IMR-90 (cell line): ENCODE measurements around the gene RGS9BP. TPM values are rescaled to one million over a fixed set of nuclear protein-coding genes. Genes with fewer than 3 reads are reported as not detected.

Experiments used
- ATAC-seq: fragments of 200-7000 bp; cut with Tn5 transposase; 2 replicates; pipeline ENCODE4 v1.9.1; 2020; ENCODE audit warnings: low read depth, mild to moderate bottlenecking, moderate library complexity
- BruUV-seq: library from RNA; stranded (reverse); fragments of 400-500 nt; replicated peaks from 2 replicates; lab custom pipeline; 2021; lab: Mats Ljungman, UMichigan
- CTCF ChIA-PET: fragments of 300-600 bp; formaldehyde crosslinking; extraction: SDS; loops from one replicate; lab custom pipeline; 2021; ENCODE audit warnings: antibody characterized with exemption; lab: Yijun Ruan, JAX
- POLR2A ChIA-PET: fragments of 300-600 bp; sonication (Branson Sonifier 250); formaldehyde crosslinking; loops from one replicate; lab custom pipeline; 2022; ENCODE audit warnings: antibody characterized with exemption; ENCODE audit not compliant: unreplicated experiment; lab: Charles Lee
- DNase-seq: peaks from one replicate; pipeline ENCODE4 v3.0.0; 2013
- H2AFZ ChIP-seq: replicated peaks from 2 replicates; pipeline ENCODE3; 2013; ENCODE audit warnings: low read length, mild to moderate bottlenecking; ENCODE audit not compliant: poor library complexity
- H2AK5ac ChIP-seq: 2 replicates; pipeline ENCODE4 v1.6.1; 2013; ENCODE audit warnings: low read depth, low read length, inconsistent platforms
- H2AK9ac ChIP-seq: replicated peaks from 2 replicates; pipeline ENCODE3; 2013; ENCODE audit warnings: mild to moderate bottlenecking, low read depth, low read length, moderate library complexity; ENCODE audit not compliant: poor library complexity
- H2BK120ac ChIP-seq: 2 replicates; pipeline ENCODE4 v1.6.1; 2013; ENCODE audit warnings: low read depth, low read length, inconsistent platforms
- H2BK15ac ChIP-seq: 3 replicates; pipeline ENCODE4 v1.6.1; 2013; ENCODE audit warnings: low read depth, low read length, inconsistent platforms
- H2BK20ac ChIP-seq: 2 replicates; pipeline ENCODE4 v1.6.1; 2013; ENCODE audit warnings: low read depth, mild to moderate bottlenecking, inconsistent platforms, low read length, moderate library complexity
- H2BK5ac ChIP-seq: 2 replicates; pipeline ENCODE4 v1.6.1; 2013; ENCODE audit warnings: mild to moderate bottlenecking, low read depth, low read length, inconsistent platforms; ENCODE audit not compliant: poor library complexity, severe bottlenecking
- H3K14ac ChIP-seq: replicated peaks from 2 replicates; pipeline ENCODE4 v1.6.1; 2013; ENCODE audit warnings: low read depth, low read length, inconsistent platforms
- H3K18ac ChIP-seq: 2 replicates; pipeline ENCODE4 v1.6.1; 2013; ENCODE audit warnings: low read depth, low read length, control low read depth
- H3K23ac ChIP-seq: 2 replicates; pipeline ENCODE4 v1.6.1; 2013; ENCODE audit warnings: low read depth, low read length, inconsistent platforms
- H3K27ac ChIP-seq: 2 replicates; pipeline ENCODE4 v1.5.1; 2013; ENCODE audit warnings: mild to moderate bottlenecking, control low read depth, low read length; ENCODE audit not compliant: insufficient read depth
- H3K27me3 ChIP-seq: 2 replicates; pipeline ENCODE4 v1.6.1; 2013; ENCODE audit warnings: low read length; ENCODE audit not compliant: control insufficient read depth, insufficient read depth
- H3K36me3 ChIP-seq: 2 replicates; pipeline ENCODE4 v1.6.1; 2013; ENCODE audit warnings: low read length, mixed read lengths; ENCODE audit not compliant: control insufficient read depth, insufficient read depth
- H3K4ac ChIP-seq: 2 replicates; pipeline ENCODE4 v1.6.1; 2013; ENCODE audit warnings: low read depth, low read length, inconsistent platforms
- H3K4me1 ChIP-seq: 2 replicates; pipeline ENCODE4 v1.6.1; 2013; ENCODE audit warnings: low read length, mixed read lengths; ENCODE audit not compliant: control insufficient read depth, insufficient read depth
- H3K4me2 ChIP-seq: 2 replicates; pipeline ENCODE4 v1.6.1; 2013; ENCODE audit warnings: low read depth, mild to moderate bottlenecking, control low read depth, low read length, moderate library complexity
- H3K4me3 ChIP-seq: 2 replicates; pipeline ENCODE4 v1.5.1; 2013; ENCODE audit warnings: low read depth, mild to moderate bottlenecking, control low read depth, low read length, moderate library complexity; ENCODE audit not compliant: insufficient read depth
- H3K56ac ChIP-seq: 2 replicates; pipeline ENCODE4 v1.6.1; 2013; ENCODE audit warnings: low read length, inconsistent platforms; ENCODE audit not compliant: insufficient read depth; ENCODE audit errors: extremely low read depth
- H3K79me1 ChIP-seq, 2 experiments: 2 replicates each; pipeline ENCODE4 v1.6.1; 2013; ENCODE audit warnings: low read length in 2 of 2, inconsistent platforms in 1 of 2, low read depth in 1 of 2
- H3K9ac ChIP-seq: 2 replicates; pipeline ENCODE4 v1.6.1; 2013; ENCODE audit warnings: low read depth, low read length, control low read depth
- H3K9me1 ChIP-seq: 2 replicates; pipeline ENCODE4 v1.6.1; 2013; ENCODE audit warnings: low read length, inconsistent platforms; ENCODE audit not compliant: insufficient read depth
- H3K9me3 ChIP-seq: 2 replicates; pipeline ENCODE4 v1.6.1; 2013; ENCODE audit warnings: low read length; ENCODE audit not compliant: control insufficient read depth, insufficient read depth
- H4K20me1 ChIP-seq: 2 replicates; pipeline ENCODE4 v1.6.1; 2013; ENCODE audit warnings: low read length, inconsistent platforms; ENCODE audit not compliant: insufficient read depth
- H4K5ac ChIP-seq: 2 replicates; pipeline ENCODE4 v1.6.1; 2013; ENCODE audit warnings: mild to moderate bottlenecking, low read depth, low read length, control low read depth
- H4K8ac ChIP-seq, 2 experiments: 2 replicates each; pipeline ENCODE4 v1.6.1; 2013; ENCODE audit warnings: low read depth in 2 of 2, low read length in 2 of 2, control low read depth in 1 of 2, inconsistent platforms in 1 of 2
- H4K91ac ChIP-seq: 2 replicates; pipeline ENCODE4 v1.6.1; 2013; ENCODE audit warnings: low read depth, low read length, inconsistent platforms; ENCODE audit not compliant: insufficient read depth
- BHLHE40 ChIP-seq: fragments of 150-350 bp; IDR thresholded peaks from 2 replicates; pipeline ENCODE4 v1.6.1; 2016; ENCODE audit warnings: mild to moderate bottlenecking, low read depth, low read length
- CEBPB ChIP-seq: IDR thresholded peaks from 2 replicates; pipeline ENCODE4 v1.6.1; 2012; ENCODE audit warnings: low read depth, low read length, improper control_type of control experiment
- CHD1 ChIP-seq: IDR thresholded peaks from 2 replicates; pipeline ENCODE4 v1.6.1; 2012; ENCODE audit warnings: low read depth, low read length, improper control_type of control experiment
- FOS ChIP-seq: fragments of 150-350 bp; IDR thresholded peaks from 2 replicates; pipeline ENCODE4 v1.6.1; 2016; ENCODE audit warnings: low read depth, low read length
- MAFK ChIP-seq: IDR thresholded peaks from 2 replicates; pipeline ENCODE4 v1.6.1; 2012; ENCODE audit warnings: low read depth, low read length, improper control_type of control experiment
- MAZ ChIP-seq: IDR thresholded peaks from 2 replicates; pipeline ENCODE4 v1.6.1; 2012; ENCODE audit warnings: low read depth, mild to moderate bottlenecking, low read length, improper control_type of control experiment, moderate library complexity, borderline replicate concordance
- MXI1 ChIP-seq: IDR thresholded peaks from 2 replicates; pipeline ENCODE4 v1.6.1; 2012; ENCODE audit warnings: low read depth, mild to moderate bottlenecking, low read length, moderate library complexity, borderline replicate concordance
- NFE2L2 ChIP-seq: fragments of 150-350 bp; IDR thresholded peaks from 2 replicates; pipeline ENCODE4 v1.6.1; 2016; ENCODE audit warnings: low read depth, mild to moderate bottlenecking, low read length
- POLR2A ChIP-seq: IDR thresholded peaks from 2 replicates; pipeline ENCODE4 v1.6.1; 2012; ENCODE audit warnings: mild to moderate bottlenecking, low read depth, low read length
- RAD21 ChIP-seq: IDR thresholded peaks from 2 replicates; pipeline ENCODE4 v1.6.1; 2012; ENCODE audit warnings: low read length, improper control_type of control experiment
- RCOR1 ChIP-seq: IDR thresholded peaks from 2 replicates; pipeline ENCODE4 v1.6.1; 2012; ENCODE audit warnings: mild to moderate bottlenecking, low read length, improper control_type of control experiment; ENCODE audit not compliant: insufficient replicate concordance
- RFX5 ChIP-seq: IDR thresholded peaks from 2 replicates; pipeline ENCODE4 v1.8.0; 2012; ENCODE audit warnings: low read depth, mild to moderate bottlenecking, low read length, moderate library complexity
- SMC3 ChIP-seq: fragments of 150-350 bp; IDR thresholded peaks from 2 replicates; pipeline ENCODE4 v1.6.1; 2016; ENCODE audit warnings: low read depth, mild to moderate bottlenecking, antibody characterized with exemption, low read length, moderate library complexity
- WGBS, 2 experiments: methylation state at CpG; one replicate each; pipeline versions ENCODE4 v1.1.5 to v1.1.7; 2013; ENCODE audit warnings: missing lambda C conversion rate in 2 of 2; ENCODE audit not compliant: insufficient read length in 1 of 2; ENCODE audit errors: extremely low coverage in 2 of 2; 5-methylcytosine and 5-hydroxymethylcytosine counted together
- dilution Hi-C: fragments of 300-500 bp; cut with HindIII; formaldehyde crosslinking; loops from one replicate; pipeline ENCODE4 v1.14.3; 2018; ENCODE audit warnings: low sequenced_read_pairs; ENCODE audit not compliant: unreplicated experiment
- in situ Hi-C: fragments of 300-500 bp; cut with MboI; formaldehyde crosslinking; loops from 3 replicates; pipeline ENCODE4 v1.14.3; 2019; ENCODE audit warnings: low sequenced_read_pairs, inconsistent platforms, mixed read lengths
- intact Hi-C: fragments of 100-400 bp; cut with micrococcal nuclease; formaldehyde crosslinking; loops from 2 replicates; pipeline ENCODE4 v1.10.0; 2022
- polyA plus RNA-seq, 3 experiments: library from polyadenylated mRNA; depleted of rRNA; stranded (reverse); fragments of >200 nt; gene quantifications; 2 replicates each; pipeline ENCODE4 v1.2.3, GENCODE V29; 2012; ENCODE audit warnings: low replicate concordance in 1 of 3
- total RNA-seq: library from RNA; depleted of rRNA; stranded (reverse); fragments of >200 nt; gene quantifications from 2 replicates; pipeline ENCODE4 v1.2.3, GENCODE V29; 2012
- TF ChIP-seq, protein P1 (sequence below): fragments of 150-350 bp; IDR thresholded peaks from 2 replicates; pipeline ENCODE4 v1.6.1; 2017; ENCODE audit warnings: mild to moderate bottlenecking, antibody characterized with exemption, low read length, low read depth
- TF ChIP-seq, protein P2 (sequence below): conservative IDR thresholded peaks from 2 replicates; pipeline ENCODE4 v1.5.1; 2012; ENCODE audit warnings: mild to moderate bottlenecking, low read depth, low read length, improper control_type of control experiment
- TF ChIP-seq, protein P3 (sequence below): fragments of 150-350 bp; IDR thresholded peaks from 2 replicates; pipeline ENCODE4 v1.6.1; 2016; ENCODE audit warnings: low read depth, mild to moderate bottlenecking, low read length, moderate library complexity, borderline replicate concordance

The RGS9BP gene
- total and polyA plus RNA-seq, 2 of the 4 experiments (the other 2 are of a cell fraction), result 0.03 to 0.18 TPM

DNA sequence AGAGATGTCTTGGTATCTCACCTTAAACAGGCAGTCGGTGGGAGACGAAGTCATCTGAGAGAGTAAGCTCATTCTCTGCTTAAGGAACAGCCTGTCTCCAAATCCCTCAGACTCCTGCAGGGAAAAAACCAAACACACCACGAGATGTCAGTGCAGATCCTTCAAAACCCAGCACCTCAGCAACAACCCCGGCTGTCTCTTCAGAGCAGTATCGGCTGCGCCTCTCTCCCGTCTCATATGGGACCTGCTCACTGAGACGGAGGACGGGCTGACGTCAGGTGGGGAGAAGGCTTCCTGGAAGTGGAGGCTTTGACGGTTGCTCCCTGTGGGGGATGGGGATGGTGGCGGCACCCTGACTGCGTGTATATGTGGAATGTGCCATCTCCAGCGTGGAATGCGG lies 44.3 kb upstream of the RGS9BP start:
- ATAC-seq (no peak), DNase-seq (no peak)
- ChIA-PET CTCF (no interaction called here), POLR2A (no interaction called here)
- dilution Hi-C loops, result no loop called here
- in situ Hi-C loops, result no loop called here
- no peak overlapping the region for H4K8ac ChIP-seq
- no peak overlapping the region for H2BK20ac ChIP-seq
- no peak overlapping the region for H2BK5ac ChIP-seq
- H4K91ac ChIP-seq, result no peak overlapping the region
- no peak overlapping the region for H4K5ac ChIP-seq
- H2BK120ac ChIP-seq, result no peak overlapping the region
- no peak overlapping the region for H2BK15ac ChIP-seq
- H3K4me3 ChIP-seq, result no peak overlapping the region
- TF ChIP-seq CHD1 (no peak), RFX5 (no peak), RCOR1 (no peak), BHLHE40 (no peak), MAZ (no peak), SMC3 (no peak), FOS (no peak), NFE2L2 (no peak), MAFK (no peak), MXI1 (no peak), RAD21 (no peak), CEBPB (no peak), POLR2A (no peak)
- TF ChIP-seq, protein P1, sequence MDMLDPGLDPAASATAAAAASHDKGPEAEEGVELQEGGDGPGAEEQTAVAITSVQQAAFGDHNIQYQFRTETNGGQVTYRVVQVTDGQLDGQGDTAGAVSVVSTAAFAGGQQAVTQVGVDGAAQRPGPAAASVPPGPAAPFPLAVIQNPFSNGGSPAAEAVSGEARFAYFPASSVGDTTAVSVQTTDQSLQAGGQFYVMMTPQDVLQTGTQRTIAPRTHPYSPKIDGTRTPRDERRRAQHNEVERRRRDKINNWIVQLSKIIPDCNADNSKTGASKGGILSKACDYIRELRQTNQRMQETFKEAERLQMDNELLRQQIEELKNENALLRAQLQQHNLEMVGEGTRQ, result no peak
- TF ChIP-seq, protein P2, sequence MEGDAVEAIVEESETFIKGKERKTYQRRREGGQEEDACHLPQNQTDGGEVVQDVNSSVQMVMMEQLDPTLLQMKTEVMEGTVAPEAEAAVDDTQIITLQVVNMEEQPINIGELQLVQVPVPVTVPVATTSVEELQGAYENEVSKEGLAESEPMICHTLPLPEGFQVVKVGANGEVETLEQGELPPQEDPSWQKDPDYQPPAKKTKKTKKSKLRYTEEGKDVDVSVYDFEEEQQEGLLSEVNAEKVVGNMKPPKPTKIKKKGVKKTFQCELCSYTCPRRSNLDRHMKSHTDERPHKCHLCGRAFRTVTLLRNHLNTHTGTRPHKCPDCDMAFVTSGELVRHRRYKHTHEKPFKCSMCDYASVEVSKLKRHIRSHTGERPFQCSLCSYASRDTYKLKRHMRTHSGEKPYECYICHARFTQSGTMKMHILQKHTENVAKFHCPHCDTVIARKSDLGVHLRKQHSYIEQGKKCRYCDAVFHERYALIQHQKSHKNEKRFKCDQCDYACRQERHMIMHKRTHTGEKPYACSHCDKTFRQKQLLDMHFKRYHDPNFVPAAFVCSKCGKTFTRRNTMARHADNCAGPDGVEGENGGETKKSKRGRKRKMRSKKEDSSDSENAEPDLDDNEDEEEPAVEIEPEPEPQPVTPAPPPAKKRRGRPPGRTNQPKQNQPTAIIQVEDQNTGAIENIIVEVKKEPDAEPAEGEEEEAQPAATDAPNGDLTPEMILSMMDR, result no peak
- TF ChIP-seq, protein P3, sequence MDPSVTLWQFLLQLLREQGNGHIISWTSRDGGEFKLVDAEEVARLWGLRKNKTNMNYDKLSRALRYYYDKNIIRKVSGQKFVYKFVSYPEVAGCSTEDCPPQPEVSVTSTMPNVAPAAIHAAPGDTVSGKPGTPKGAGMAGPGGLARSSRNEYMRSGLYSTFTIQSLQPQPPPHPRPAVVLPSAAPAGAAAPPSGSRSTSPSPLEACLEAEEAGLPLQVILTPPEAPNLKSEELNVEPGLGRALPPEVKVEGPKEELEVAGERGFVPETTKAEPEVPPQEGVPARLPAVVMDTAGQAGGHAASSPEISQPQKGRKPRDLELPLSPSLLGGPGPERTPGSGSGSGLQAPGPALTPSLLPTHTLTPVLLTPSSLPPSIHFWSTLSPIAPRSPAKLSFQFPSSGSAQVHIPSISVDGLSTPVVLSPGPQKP, result no peak
- no peaks in the 10 kb centered on the region for H3K27me3 ChIP-seq
- H3K9ac ChIP-seq, result no peak overlapping the region
- H3K23ac ChIP-seq, result no peak overlapping the region
- intact Hi-C loops, result no loop called here
- H3K36me3 ChIP-seq, result peaks cover 44% of the 10 kb centered on the region
- H2AFZ ChIP-seq, result no peak overlapping the region
- H3K27ac ChIP-seq, result no peak overlapping the region
- no peaks in the 10 kb centered on the region for H3K9me1 ChIP-seq
- H3K79me1 ChIP-seq, result no peaks in the 10 kb centered on the region
- H3K56ac ChIP-seq, result no peak overlapping the region
- no peak overlapping the region for H3K14ac ChIP-seq
- WGBS, 2 experiments, result 100% methylated on average over 2 of the region's 15 CpGs; no CpG with 5 or more reads in 1 of the 2 experiments
- H3K18ac ChIP-seq, result no peak overlapping the region
- H4K20me1 ChIP-seq, result no peaks in the 10 kb centered on the region
- no peak overlapping the region for H3K4me2 ChIP-seq
- H3K4me1 ChIP-seq, result no peaks in the 10 kb centered on the region
- H2AK5ac ChIP-seq, result no peak overlapping the region
- H2AK9ac ChIP-seq, result no peak overlapping the region
- BruUV-seq, result no TSS peak
- H3K9me3 ChIP-seq, result no peaks in the 10 kb centered on the region
- no peak overlapping the region for H3K4ac ChIP-seq
